Testis (tissue), 2 donors: ENCODE data around the gene STK40.

Experiments
- POLR2A ChIP-seq: fragments of 450-650 bp; IDR thresholded peaks from one replicate; pipeline ENCODE4 v1.6.1; 2017; ENCODE audit warnings: antibody characterized with exemption, mild to moderate bottlenecking, moderate library complexity
- TF ChIP-seq, protein P1 (sequence below), 3 experiments: fragments of 450-650 bp in 2 of 3; fragments of 200-600 bp in 1 of 3; sonication (generic) in 1 of 3; IDR thresholded peaks; one replicate each; pipeline ENCODE4 v1.5.1; 2016 to 2019; ENCODE audit warnings: antibody characterized with exemption in 3 of 3, mild to moderate bottlenecking in 2 of 3, moderate library complexity in 1 of 3

DNA sequence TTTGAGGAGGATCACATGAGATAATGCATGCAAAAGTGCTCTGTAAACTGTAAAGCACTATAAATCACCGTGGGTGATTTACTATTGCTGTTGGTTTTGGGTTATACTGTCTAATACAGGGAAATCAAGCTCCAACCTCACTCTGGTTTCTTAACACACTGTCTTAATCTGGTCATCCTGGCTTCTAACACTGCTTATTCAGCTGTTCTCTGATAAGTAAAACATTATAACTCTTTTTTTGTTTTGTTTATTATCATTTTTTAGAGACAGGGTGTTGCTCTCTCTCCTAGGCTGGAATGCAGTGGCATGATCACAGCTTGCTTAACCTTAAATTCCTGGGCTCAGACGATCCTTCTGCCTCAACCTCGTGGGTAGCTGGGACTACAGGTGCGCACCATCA lies 33.8 kb upstream of the STK40 start:
- TF ChIP-seq, protein P1, sequence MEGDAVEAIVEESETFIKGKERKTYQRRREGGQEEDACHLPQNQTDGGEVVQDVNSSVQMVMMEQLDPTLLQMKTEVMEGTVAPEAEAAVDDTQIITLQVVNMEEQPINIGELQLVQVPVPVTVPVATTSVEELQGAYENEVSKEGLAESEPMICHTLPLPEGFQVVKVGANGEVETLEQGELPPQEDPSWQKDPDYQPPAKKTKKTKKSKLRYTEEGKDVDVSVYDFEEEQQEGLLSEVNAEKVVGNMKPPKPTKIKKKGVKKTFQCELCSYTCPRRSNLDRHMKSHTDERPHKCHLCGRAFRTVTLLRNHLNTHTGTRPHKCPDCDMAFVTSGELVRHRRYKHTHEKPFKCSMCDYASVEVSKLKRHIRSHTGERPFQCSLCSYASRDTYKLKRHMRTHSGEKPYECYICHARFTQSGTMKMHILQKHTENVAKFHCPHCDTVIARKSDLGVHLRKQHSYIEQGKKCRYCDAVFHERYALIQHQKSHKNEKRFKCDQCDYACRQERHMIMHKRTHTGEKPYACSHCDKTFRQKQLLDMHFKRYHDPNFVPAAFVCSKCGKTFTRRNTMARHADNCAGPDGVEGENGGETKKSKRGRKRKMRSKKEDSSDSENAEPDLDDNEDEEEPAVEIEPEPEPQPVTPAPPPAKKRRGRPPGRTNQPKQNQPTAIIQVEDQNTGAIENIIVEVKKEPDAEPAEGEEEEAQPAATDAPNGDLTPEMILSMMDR (IDR thresholded peaks at IDR 0.05): no peak
- no peak for TF ChIP-seq POLR2A
